HuH-7 (cell line): Measurements from ENCODE around the gene MKS1.

Experiments used
- DNase-seq: peaks from one replicate; pipeline ENCODE4 v3.0.0; 2011; ENCODE audit warnings: low spot score

Gene MKS1

DNA sequence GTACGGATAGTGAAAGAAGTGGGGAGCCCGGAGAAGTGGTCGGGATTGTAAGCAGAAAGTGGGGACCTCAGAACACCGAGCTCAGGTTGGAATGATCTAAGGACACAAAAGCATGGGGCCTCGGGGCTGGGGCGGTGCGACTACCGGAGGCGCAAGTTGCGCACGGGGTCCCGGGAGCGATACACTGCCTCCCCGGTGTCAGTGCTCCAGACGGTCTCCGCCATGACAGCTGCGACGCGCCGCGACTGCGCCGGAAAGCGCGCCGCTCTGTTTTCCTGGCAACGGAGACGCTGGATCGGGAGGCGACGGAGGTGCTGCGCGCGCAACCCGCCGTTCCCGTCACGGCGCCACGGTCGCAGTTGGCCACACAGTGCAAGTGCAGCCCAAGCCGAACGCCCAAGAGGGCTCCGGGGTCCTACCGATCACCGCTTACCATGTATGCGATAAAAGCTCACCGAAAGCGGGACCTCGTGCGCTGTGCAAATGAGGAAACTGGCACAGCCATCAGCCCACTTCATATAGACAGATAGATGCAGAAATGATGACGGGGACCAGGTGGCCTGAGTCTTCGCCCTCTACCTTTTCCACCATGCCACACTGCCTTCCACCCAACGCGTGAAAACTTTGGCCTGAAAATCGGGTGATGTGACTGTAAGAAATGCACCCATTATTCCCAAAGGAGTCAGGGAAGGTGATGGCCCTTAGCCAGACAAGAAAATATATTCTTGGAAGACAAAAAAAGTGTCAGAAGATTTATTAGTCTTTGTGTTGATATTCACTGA lies at the start of gene MKS1:
Gene MKS1 (minus strand): TSS at position 249 of the 782 bp plus-strand sequence. CDS start 25 bp downstream, at position 224.
- DNase-seq = peak; percentile 99

- no peak for DNase-seq
These were observed 49.3 kb upstream of the MKS1 start for GRCh38 chr17:58268326-58268725.

DNA sequence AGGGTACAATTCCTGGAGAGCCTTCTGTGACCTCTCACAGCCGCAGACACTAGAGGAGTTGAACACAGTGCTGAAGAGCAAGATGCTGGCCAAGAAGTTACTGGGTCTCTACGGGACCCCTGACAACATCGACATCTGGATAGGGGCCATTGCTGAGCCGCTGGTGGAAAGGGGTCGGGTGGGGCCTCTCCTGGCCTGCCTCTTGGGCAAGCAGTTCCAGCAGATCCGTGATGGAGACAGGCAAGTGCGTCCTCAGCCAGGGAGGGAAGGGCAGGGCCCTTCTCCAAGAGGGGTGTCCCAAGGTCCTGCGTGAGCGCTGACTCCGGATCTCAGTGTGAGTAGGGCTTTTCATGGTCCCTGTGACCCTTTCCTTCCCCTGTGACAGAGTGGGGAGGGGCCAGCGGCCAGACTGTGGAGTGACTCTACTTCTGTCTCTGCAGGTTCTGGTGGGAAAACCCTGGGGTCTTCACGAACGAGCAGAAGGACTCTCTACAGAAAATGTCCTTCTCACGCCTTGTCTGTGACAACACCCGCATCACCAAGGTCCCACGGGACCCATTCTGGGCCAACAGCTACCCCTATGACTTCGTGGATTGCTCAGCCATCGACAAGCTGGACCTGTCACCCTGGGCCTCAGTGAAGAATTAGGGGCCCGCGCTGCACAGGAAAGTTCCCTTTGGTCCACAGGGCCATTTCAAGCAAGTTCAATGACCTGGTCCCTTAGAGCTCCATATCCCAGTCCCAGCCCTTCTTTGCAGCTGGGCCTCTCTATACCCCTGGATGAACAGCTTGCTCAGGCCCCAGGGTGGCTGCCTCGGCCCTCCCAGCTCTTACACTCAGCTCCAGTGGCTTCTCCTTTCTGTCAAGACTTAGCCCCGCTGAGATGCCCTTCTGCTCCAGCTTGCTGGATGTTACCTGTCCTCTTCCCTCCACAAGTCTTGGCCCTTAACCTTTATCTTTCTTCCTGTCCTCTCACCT lies 48.6 kb upstream of the MKS1 start:
- no peak for DNase-seq

GRCh38 chr17:58265902-58266875 lies 47.1 kb upstream of the MKS1 start:
- DNase-seq = no peak

- DNase-seq = no peak
These were observed 46.2 kb upstream of the MKS1 start for GRCh38 chr17:58265271-58265670.

GRCh38 chr17:58264407-58265103 lies 45.5 kb upstream of the MKS1 start:
- no peak for DNase-seq

DNA sequence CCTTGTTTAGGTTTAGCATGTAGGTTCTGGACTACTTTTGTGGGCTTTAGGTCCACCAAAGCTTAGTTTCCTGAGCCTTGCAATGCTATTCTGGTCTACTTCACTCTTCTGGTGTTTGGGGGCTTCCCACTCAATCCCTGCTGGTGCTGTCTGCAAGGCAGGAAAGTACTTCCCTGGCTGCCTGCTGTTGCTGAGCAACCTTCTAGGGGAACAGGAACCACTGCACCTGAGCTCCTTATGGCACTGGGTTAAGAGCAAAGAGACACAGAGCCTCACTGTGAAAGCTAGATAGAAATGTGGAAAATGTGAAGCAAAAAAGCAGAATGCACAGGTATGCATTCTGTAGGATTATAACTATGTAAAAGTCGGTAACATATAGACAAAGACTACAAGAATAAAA lies 44.7 kb upstream of the MKS1 start:
- no peak for DNase-seq

GRCh38 chr17:58262149-58262548 lies 43.1 kb upstream of the MKS1 start:
- no peak for DNase-seq

- DNase-seq = no peak
These were observed 35.7 kb upstream of the MKS1 start for GRCh38 chr17:58254803-58255202.

- no peak for DNase-seq
These were observed 34.0 kb upstream of the MKS1 start for GRCh38 chr17:58253082-58253481.

DNA sequence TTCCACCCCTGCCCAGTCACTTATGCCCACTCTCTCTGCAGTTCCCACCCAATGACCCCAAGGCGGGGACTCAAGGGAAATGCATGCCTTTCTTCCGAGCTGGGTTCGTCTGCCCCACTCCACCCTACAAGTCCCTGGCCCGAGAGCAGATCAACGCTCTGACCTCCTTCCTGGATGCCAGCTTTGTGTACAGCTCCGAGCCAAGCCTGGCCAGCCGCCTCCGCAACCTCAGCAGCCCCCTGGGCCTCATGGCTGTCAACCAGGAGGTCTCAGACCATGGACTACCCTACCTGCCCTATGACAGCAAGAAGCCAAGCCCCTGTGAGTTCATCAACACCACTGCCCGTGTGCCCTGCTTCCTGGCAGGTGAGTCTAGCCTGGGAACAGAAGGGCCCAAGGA lies 33.1 kb upstream of the MKS1 start:
- DNase-seq = no peak

- no peak for DNase-seq
These were observed 31.4 kb upstream of the MKS1 start for GRCh38 chr17:58250344-58251011.

DNA sequence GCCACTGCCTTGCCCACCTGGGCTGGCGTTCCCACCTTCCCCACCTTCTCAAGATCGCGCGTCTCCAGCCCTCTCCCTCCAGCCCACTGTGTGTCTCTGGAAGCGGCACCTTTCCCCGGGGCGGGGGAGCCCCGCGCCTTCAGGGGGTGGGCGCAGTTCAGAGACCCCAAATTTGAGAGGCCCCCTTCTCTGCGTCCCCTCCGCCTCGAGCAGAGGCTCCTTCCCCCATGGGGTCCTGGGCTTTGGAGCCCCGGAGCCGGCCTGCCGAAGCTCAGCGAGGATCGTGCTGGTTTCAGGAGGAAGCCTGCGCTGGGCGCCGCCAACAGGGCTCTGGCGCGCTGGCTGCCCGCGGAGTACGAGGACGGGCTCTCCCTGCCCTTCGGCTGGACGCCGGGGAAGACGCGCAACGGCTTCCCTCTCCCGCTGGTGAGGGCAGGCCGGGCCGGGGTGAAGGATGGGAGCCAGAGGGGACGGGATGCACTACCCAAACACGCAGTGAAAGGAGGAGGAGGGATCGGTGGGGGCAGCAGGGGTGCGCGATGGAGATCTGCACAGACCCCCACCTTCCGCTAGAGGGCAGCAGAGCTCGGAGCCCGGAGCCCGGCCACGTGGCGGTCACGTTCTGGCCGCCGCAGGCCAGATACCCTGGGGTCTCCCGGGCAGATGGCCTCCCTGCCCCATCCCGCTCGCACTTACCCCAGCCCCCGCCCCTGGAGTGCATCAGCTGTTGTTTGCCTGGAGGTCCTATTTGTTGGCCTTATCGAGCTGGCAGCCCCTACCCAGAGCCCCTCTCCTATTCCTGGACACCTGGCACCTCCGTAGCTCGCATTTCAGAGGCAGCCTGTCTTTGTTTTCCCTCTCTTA lies 30.4 kb upstream of the MKS1 start:
- DNase-seq = peak; percentile 86

- no peak for DNase-seq
These were observed 29.9 kb upstream of the MKS1 start for GRCh38 chr17:58248955-58249269.

- no peak for DNase-seq
These were observed 28.7 kb upstream of the MKS1 start for GRCh38 chr17:58247511-58248363.

GRCh38 chr17:58246781-58247180 lies 27.7 kb upstream of the MKS1 start:
- no peak for DNase-seq

DNA sequence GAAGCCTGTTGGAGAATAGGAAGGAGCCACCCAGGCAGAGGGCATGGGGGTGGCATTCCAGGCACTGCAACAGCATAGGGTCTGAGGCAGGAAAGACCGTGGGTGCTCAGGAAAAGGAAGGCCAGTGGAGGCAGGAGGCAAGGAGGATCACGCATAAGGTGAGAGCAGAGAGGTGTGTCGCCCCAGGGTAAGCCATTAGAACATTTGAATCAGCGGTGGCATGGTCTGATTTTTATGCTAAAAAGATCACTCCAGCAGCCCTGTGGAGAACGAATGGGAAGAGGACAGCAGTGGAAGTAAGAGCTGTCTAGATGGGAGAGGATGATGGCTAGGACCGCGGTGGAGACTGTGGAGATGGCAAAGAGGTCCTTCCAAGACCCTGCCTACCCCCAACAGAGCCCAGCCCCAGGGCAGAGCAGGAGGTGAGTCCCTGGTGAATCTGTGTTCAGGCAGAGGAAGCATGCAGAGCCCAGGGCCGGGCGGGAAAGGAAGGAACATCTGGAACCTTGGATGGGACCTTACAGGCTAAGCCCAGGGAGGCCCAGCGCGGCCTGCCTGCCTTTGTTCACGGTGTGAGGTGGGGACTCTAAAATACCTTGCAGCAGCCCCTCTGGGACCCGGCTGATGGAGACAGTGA lies 27.2 kb upstream of the MKS1 start:
- no peak for DNase-seq

DNA sequence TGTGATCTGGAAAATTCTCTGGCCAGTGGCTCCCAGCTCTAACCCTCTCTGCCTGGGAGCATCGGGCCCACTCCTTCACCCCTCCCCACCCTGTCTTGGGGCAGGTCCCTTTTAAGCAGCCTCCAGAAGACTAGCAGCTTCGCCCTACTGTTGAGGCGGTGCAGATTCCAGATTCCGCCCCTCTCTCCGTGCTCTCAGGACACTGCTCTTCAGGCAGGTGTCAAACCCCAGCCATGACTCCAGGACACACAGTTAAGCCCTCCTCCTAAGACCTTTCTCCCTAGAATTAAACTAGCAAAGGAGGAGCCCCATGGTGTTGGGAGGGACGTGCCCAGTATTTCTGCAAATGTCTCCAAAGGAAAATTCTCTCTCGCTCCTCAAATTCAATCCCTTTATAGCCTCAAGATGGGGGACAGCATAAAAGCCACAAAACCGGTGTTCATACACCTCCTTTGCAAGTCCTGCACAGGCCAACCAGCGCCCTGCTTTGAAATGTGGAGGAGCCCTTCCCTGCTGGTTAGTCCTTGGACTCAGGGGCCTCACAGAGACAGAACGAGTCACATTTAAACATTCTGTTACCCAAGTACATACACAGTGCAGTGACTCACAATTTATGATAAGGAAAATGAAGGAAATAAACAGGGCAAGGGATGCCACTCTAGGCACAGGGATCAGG lies 26.5 kb upstream of the MKS1 start:
- no peak for DNase-seq
